K562 (cell line): ENCODE measurements around the gene RXYLT1. TPM values are rescaled to one million over a fixed set of nuclear protein-coding genes. Genes with fewer than 3 reads are reported as not detected.
A peak's percentile ranks its signal among the peaks of the same experiment; 100 is the strongest.

Experiments used
- GABPA ChIP-seq: fragments of 200-800 bp; sonication (Bioruptor generic); conservative IDR thresholded peaks from 2 replicates; pipeline ENCODE4 v1.6.1; 2016; ENCODE audit warnings: low read depth, missing genetic modification characterization, missing compliant biosample characterization
- GATA2 ChIP-seq: sonication (generic); formaldehyde crosslinking; IDR thresholded peaks from 2 replicates; pipeline ENCODE4 v1.4.0; 2020; ENCODE audit warnings: mild to moderate bottlenecking, missing genetic modification reagents
- GATAD2B ChIP-seq: fragments of 450-650 bp; IDR thresholded peaks from 2 replicates; pipeline ENCODE4 v1.6.1; 2017; ENCODE audit warnings: mild to moderate bottlenecking, borderline replicate concordance
- HDAC6 ChIP-seq: IDR thresholded peaks from 2 replicates; pipeline ENCODE4 v1.6.1; 2012; ENCODE audit warnings: low read depth, mild to moderate bottlenecking, control low read depth, inconsistent platforms, low read length, moderate library complexity
- HMG20B ChIP-seq: fragments of 250-450 bp; sonication (Bioruptor Pico); IDR thresholded peaks from 2 replicates; pipeline ENCODE4 v1.5.0; 2021; ENCODE audit warnings: mild to moderate bottlenecking
- MBD2 ChIP-seq: sonication (generic); IDR thresholded peaks from 2 replicates; pipeline ENCODE4 v1.6.1; 2016; ENCODE audit warnings: low read depth, borderline replicate concordance
- NCOR1 ChIP-seq: fragments of 450-650 bp; IDR thresholded peaks from 2 replicates; pipeline ENCODE4 v1.6.1; 2016; ENCODE audit warnings: mild to moderate bottlenecking, moderate library complexity
- ZNF133 ChIP-seq: fragments of 250-450 bp; sonication (Bioruptor Pico); IDR thresholded peaks from 2 replicates; pipeline ENCODE4 v1.4.0; 2020; ENCODE audit warnings: mild to moderate bottlenecking
- ZNF780A ChIP-seq: fragments of 250-450 bp; sonication (Bioruptor Pico); IDR thresholded peaks from 2 replicates; pipeline ENCODE4 v1.5.0; 2021; ENCODE audit warnings: mild to moderate bottlenecking
- polyA plus RNA-seq, 8 experiments: library from polyadenylated mRNA; depleted of rRNA in 4 of 8; stranded (reverse) in 5 of 8; unstranded in 3 of 8; fragments of >200 nt; fragmentation: Nextera tagmentation in 2 of 8; fragmentation: Illumina TruSeq in 1 of 8; extraction: Ambion mirVana in 2 of 8; extraction: Trizol in 1 of 8; gene quantifications; 2 replicates each; pipeline versions ENCODE4 v1.2.1 to v1.2.3, GENCODE V29; 2011 to 2014; ENCODE audit warnings: inconsistent platforms in 1 of 8, missing spikeins in 1 of 8
- total RNA-seq, 7 experiments: library from RNA; depleted of rRNA in 6 of 7; stranded (reverse); fragments of >200 nt in 6 of 7; fragmentation: Illumina TruSeq in 2 of 7; extraction: Trizol in 2 of 7; gene quantifications; 2 replicates each; pipeline versions ENCODE4 v1.2.1 to v1.2.3, GENCODE V29; 2011 to 2021; ENCODE audit warnings: low replicate concordance in 1 of 7
- TF ChIP-seq, protein P1 (sequence below): IDR thresholded peaks from 2 replicates; pipeline ENCODE4 v1.6.1; 2011; ENCODE audit warnings: borderline replicate concordance, low read depth, mild to moderate bottlenecking, moderate library complexity, low read length; ENCODE audit not compliant: insufficient read depth, poor library complexity, severe bottlenecking
- TF ChIP-seq, protein P2 (sequence below): fragments of 250-450 bp; sonication (Bioruptor Pico); IDR thresholded peaks from 2 replicates; pipeline ENCODE4 v1.9.0; 2021; ENCODE audit warnings: mild to moderate bottlenecking
- TF ChIP-seq, protein P3 (sequence below): fragments of 450-650 bp; IDR thresholded peaks from 2 replicates; pipeline ENCODE4 v1.6.1; 2016; ENCODE audit warnings: antibody characterized with exemption
- TF ChIP-seq, protein P4 (sequence below): fragments of 450-650 bp; conservative IDR thresholded peaks from 2 replicates; pipeline ENCODE4 v1.6.1; 2016; ENCODE audit warnings: missing genetic modification characterization, low read depth, mild to moderate bottlenecking, missing compliant biosample characterization, moderate library complexity
- TF ChIP-seq, protein P5 (sequence below), 2 experiments: IDR thresholded peaks in 1 of 2; conservative IDR thresholded peaks in 1 of 2; 2 replicates each; pipeline ENCODE4 v1.6.1; 2016; ENCODE audit warnings: low read depth in 2 of 2, mild to moderate bottlenecking in 1 of 2, missing compliant biosample characterization in 1 of 2, missing genetic modification characterization in 1 of 2, moderate library complexity in 1 of 2
- TF ChIP-seq, protein P6 (sequence below), 2 experiments: fragments of 450-650 bp; IDR thresholded peaks; 2 replicates each; pipeline ENCODE4 v1.6.1; 2018; ENCODE audit warnings: mild to moderate bottlenecking in 2 of 2, low read depth in 1 of 2; ENCODE audit not compliant: partially characterized antibody in 2 of 2

The RXYLT1 gene
- total and polyA plus RNA-seq, 9 of the 15 experiments (the other 6 are each of a cell fraction or from before 2014, with no cell fraction given), result 6.7 to 26.5 (median 20.9) TPM

DNA sequence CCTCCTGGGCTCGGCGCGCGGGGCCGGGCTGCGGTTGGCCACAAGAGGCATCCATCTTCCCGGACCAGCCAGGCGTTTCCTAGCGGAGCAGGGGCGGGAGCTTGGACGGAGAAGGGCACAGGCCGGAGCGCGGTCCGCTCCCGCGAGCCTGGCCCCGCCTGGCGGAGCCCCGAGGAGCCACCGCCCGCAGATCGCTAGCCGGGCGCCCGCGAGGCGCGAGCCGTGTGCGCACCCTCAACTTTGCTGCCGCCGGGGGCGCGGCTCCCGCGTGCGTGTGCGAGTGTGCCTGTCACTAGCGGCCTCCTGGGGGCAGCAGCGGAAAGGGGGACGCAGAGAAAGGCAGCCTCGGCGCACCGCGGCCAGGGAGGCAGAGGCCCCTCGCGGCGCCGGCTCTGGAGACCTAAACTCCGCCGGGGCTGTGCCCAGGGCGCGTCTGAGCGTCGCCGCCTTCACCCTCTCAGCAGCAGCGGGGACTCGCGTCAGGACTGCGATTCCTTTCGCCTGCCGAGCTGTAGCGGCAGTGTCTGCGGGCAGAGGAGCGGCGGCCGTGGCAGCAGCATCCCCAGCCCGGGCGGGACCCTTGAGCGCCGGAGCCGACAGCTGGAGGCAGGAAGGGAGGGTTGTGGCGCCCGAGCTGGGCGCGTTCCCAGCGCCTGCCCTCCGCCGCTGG lies 64.1 kb downstream of the RXYLT1 start (continued):
- TF ChIP-seq, protein P1, sequence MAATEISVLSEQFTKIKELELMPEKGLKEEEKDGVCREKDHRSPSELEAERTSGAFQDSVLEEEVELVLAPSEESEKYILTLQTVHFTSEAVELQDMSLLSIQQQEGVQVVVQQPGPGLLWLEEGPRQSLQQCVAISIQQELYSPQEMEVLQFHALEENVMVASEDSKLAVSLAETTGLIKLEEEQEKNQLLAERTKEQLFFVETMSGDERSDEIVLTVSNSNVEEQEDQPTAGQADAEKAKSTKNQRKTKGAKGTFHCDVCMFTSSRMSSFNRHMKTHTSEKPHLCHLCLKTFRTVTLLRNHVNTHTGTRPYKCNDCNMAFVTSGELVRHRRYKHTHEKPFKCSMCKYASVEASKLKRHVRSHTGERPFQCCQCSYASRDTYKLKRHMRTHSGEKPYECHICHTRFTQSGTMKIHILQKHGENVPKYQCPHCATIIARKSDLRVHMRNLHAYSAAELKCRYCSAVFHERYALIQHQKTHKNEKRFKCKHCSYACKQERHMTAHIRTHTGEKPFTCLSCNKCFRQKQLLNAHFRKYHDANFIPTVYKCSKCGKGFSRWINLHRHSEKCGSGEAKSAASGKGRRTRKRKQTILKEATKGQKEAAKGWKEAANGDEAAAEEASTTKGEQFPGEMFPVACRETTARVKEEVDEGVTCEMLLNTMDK, result no peak
- no peak for TF ChIP-seq HDAC6
- TF ChIP-seq, protein P2, sequence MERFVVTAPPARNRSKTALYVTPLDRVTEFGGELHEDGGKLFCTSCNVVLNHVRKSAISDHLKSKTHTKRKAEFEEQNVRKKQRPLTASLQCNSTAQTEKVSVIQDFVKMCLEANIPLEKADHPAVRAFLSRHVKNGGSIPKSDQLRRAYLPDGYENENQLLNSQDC, result no peak
- TF ChIP-seq, protein P3, sequence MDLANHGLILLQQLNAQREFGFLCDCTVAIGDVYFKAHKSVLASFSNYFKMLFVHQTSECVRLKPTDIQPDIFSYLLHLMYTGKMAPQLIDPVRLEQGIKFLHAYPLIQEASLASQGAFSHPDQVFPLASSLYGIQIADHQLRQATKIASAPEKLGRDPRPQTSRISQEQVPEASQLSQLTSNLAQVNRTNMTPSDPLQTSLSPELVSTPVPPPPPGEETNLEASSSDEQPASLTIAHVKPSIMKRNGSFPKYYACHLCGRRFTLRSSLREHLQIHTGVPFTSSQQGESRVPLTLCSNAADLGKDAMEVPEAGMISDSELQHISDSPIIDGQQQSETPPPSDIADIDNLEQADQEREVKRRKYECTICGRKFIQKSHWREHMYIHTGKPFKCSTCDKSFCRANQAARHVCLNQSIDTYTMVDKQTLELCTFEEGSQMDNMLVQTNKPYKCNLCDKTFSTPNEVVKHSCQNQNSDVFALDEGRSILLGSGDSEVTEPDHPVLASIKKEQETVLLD, result no peak
- TF ChIP-seq, protein P4, sequence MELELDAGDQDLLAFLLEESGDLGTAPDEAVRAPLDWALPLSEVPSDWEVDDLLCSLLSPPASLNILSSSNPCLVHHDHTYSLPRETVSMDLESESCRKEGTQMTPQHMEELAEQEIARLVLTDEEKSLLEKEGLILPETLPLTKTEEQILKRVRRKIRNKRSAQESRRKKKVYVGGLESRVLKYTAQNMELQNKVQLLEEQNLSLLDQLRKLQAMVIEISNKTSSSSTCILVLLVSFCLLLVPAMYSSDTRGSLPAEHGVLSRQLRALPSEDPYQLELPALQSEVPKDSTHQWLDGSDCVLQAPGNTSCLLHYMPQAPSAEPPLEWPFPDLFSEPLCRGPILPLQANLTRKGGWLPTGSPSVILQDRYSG, result no peak
- TF ChIP-seq, protein P5, sequence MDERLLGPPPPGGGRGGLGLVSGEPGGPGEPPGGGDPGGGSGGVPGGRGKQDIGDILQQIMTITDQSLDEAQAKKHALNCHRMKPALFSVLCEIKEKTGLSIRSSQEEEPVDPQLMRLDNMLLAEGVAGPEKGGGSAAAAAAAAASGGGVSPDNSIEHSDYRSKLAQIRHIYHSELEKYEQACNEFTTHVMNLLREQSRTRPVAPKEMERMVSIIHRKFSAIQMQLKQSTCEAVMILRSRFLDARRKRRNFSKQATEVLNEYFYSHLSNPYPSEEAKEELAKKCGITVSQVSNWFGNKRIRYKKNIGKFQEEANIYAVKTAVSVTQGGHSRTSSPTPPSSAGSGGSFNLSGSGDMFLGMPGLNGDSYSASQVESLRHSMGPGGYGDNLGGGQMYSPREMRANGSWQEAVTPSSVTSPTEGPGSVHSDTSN (CRISPR knock-in tag; IDR thresholded peaks at IDR 0.05; ENCODE audit: low read depth), result no peak
- TF ChIP-seq, protein P5 (tag; conservative IDR thresholded peaks at IDR 0.05; ENCODE audit: low read depth), result no peak
- no peak for TF ChIP-seq GATA2 (CRISPR knock-in tag)
- peak; percentile 24; the same call in 1 of the 2 replicates for TF ChIP-seq GATAD2B
- TF ChIP-seq, protein P6, sequence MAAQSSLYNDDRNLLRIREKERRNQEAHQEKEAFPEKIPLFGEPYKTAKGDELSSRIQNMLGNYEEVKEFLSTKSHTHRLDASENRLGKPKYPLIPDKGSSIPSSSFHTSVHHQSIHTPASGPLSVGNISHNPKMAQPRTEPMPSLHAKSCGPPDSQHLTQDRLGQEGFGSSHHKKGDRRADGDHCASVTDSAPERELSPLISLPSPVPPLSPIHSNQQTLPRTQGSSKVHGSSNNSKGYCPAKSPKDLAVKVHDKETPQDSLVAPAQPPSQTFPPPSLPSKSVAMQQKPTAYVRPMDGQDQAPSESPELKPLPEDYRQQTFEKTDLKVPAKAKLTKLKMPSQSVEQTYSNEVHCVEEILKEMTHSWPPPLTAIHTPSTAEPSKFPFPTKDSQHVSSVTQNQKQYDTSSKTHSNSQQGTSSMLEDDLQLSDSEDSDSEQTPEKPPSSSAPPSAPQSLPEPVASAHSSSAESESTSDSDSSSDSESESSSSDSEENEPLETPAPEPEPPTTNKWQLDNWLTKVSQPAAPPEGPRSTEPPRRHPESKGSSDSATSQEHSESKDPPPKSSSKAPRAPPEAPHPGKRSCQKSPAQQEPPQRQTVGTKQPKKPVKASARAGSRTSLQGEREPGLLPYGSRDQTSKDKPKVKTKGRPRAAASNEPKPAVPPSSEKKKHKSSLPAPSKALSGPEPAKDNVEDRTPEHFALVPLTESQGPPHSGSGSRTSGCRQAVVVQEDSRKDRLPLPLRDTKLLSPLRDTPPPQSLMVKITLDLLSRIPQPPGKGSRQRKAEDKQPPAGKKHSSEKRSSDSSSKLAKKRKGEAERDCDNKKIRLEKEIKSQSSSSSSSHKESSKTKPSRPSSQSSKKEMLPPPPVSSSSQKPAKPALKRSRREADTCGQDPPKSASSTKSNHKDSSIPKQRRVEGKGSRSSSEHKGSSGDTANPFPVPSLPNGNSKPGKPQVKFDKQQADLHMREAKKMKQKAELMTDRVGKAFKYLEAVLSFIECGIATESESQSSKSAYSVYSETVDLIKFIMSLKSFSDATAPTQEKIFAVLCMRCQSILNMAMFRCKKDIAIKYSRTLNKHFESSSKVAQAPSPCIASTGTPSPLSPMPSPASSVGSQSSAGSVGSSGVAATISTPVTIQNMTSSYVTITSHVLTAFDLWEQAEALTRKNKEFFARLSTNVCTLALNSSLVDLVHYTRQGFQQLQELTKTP (IDR thresholded peaks at IDR 0.05; ENCODE audit: low read depth in 1 of 2, partially characterized antibody in 2 of 2), result no peak
- TF ChIP-seq ZNF780A (CRISPR knock-in tag), result no peak
- no peak for TF ChIP-seq MBD2
- no peak for TF ChIP-seq ZNF133 (CRISPR knock-in tag)
- TF ChIP-seq GABPA (tag), result no peak
- no peak for TF ChIP-seq NCOR1
- no peak for TF ChIP-seq HMG20B
